Measurements from ENCODE around the gene MIGA2.

DNA sequence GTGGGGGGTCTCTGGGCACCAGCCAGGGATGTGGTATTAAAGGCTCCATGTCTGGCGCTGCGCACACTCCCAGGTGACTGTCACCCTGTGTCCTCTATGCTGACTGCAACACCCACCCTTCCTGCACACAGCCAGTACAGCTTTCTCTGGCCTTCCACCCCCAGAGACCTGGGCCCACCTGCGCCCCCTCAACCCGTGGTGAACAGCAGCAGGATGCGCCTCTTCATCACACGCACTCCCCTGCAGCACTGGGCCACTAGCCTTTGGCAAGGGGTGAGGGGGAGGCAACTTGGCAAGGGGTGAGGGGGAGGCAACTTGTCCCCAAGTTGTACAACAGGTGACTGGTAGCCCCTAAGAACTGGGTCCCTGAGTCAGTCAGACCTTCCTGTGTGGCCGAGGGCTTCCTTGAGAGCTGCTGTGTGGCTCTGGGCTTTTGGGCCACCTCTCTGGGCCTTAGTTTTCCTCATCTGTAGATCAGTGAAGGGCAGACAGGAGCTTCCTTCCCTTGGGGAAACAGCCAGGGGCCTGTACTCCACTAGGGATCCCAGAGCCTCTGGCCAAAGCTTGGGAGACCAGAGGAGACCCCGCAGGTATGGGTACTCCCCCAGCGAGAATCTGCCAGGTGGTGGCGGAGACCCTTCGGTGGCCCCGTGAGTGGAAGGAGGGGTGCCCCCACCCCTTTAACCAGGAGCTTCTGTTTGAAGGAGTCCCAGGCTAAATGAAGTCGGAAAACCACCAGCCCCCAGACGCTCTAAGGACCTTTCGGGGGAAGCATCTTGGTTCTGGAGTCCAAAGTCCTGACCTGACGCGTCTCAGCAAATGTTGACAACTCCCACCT is 69.7 kb downstream of the MIGA2 start:
- TF ChIP-seq, protein P1, sequence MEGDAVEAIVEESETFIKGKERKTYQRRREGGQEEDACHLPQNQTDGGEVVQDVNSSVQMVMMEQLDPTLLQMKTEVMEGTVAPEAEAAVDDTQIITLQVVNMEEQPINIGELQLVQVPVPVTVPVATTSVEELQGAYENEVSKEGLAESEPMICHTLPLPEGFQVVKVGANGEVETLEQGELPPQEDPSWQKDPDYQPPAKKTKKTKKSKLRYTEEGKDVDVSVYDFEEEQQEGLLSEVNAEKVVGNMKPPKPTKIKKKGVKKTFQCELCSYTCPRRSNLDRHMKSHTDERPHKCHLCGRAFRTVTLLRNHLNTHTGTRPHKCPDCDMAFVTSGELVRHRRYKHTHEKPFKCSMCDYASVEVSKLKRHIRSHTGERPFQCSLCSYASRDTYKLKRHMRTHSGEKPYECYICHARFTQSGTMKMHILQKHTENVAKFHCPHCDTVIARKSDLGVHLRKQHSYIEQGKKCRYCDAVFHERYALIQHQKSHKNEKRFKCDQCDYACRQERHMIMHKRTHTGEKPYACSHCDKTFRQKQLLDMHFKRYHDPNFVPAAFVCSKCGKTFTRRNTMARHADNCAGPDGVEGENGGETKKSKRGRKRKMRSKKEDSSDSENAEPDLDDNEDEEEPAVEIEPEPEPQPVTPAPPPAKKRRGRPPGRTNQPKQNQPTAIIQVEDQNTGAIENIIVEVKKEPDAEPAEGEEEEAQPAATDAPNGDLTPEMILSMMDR (IDR thresholded peaks at IDR 0.05; ENCODE audit: low read length): no peak
- TF ChIP-seq EZH2 (IDR thresholded peaks at IDR 0.05; ENCODE audit: borderline replicate concordance, low read length): no peak
